Skin of body (tissue), 2 donors: Measurements from ENCODE around the gene COL6A2. TPM values are rescaled to one million over a fixed set of nuclear protein-coding genes. Genes with fewer than 3 reads are reported as not detected.
"Not testable (repeated sequence)": the region's sequence is repeated elsewhere in the genome, so short reads cannot be mapped to it uniquely, and the experiment has no call there.

Source experiments
- DNase-seq: peaks from one replicate; lab custom pipeline; 2025; lab: John Stamatoyannopoulos, UW
- total RNA-seq: library from RNA; depleted of rRNA; stranded (reverse); fragments of >200 nt; gene quantifications from one replicate; pipeline ENCODE4 v1.2.3, GENCODE V29; 2014

The COL6A2 gene
- total RNA-seq, 1 donor from 2014 or later = 871 TPM

DNA sequence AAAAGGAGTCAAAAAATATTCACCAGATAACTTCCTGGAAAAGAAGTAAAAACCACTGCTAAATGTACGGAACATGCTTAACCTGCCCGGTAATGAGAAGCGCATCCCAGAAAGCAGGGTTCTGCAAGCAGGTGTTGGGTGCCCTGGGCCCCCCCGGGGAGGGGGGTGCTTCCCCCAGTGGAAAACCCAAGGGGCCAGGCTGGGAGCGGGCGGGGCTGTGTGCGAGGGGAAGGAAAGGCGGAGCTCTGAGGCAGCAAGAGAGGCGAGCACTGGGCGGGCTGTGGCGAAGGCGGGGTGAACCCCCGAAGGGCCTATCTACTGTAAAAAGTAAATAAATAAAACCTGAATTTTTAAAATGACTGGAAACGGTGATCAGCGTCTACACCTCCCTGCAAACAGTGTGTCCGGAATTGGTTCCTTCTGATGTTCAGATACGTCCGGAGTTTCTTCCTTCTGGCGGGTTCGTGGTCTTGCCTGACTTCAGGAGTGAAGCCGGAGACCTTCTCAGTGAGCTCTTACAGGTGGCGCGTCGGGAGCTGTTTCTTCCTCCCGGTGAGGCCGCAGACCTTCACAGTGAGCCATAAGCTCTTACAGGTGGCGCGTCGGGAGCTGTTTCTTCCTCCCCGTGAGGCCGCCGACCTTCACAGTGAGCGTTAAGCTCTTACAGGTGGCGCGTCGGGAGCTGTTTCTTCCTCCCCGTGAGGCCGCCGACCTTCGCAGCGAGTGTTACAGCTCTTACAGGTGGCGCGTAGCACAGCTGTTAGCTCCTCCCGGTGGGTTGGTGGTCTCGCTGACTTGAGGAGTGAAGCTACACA lies 44.1 kb downstream of the COL6A2 start:
- no peak for DNase-seq

GRCh38 chr21:46142582-46143473 lies 44.9 kb downstream of the COL6A2 start:
- DNase-seq = no peak

DNA sequence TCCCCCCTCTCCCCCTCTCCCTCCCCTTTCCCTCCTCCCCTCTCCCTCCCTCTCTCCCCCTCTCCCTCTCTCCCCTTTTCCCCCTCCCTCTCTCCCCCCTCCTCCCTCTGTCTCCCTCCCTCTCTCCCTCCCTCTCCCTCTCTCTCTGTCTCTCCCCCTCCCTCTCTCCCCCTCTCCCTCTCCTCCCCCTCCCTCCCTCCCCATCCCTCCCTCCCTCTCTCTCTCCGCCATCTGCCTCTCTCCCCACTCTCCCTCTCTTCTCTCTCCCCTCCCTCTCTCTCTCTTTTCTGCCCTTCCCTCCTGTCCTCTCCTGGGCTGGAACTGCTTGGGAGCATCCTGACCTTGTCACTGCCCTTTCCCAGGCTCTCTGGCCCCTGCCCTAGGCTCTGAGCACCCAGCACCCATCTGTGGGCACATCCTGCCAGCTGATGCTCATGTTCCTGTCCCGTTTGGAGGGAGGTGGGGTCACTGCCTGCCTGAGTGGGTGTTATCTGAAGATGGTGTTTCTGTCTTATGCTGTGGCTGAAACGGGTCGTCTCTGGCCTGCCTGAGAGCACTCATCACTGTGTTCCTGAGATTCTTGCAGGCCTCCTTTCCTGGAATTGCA lies 46.7 kb downstream of the COL6A2 start:
- no peak for DNase-seq

DNA sequence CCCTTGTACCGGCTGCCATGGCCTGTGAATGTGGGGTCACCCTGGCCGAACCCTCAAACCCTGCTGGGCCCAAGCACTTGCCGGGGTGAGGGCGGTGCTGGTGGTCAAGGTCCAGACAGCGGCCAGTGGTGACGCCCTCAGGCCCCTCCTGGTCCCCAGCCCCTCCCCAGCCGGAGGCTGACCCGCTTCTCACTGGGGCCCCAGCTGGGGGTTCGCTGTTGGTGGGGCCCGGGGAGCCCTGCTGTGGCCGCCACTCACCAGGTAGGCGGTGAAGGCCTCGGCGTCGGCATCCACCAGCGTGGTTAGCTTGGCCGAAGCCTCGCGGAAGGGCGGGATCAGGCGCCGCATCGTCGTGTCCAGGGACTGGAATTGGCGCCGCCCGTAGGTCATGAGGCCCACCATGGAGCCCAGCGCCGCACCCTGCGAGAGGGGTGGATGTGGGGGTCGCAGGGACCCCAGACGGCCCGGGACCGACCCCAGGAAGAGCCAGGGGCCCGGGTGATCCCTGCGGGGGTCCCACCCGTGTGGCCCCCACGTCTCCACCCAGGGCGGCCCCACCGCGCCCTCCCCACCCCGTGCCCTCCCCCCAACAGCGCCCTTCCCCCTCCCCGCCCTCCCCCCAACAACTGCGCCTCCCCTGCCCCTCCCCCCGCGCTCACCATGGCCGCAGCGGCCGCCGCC lies 47.4 kb downstream of the COL6A2 start:
- DNase-seq = no peak

DNA sequence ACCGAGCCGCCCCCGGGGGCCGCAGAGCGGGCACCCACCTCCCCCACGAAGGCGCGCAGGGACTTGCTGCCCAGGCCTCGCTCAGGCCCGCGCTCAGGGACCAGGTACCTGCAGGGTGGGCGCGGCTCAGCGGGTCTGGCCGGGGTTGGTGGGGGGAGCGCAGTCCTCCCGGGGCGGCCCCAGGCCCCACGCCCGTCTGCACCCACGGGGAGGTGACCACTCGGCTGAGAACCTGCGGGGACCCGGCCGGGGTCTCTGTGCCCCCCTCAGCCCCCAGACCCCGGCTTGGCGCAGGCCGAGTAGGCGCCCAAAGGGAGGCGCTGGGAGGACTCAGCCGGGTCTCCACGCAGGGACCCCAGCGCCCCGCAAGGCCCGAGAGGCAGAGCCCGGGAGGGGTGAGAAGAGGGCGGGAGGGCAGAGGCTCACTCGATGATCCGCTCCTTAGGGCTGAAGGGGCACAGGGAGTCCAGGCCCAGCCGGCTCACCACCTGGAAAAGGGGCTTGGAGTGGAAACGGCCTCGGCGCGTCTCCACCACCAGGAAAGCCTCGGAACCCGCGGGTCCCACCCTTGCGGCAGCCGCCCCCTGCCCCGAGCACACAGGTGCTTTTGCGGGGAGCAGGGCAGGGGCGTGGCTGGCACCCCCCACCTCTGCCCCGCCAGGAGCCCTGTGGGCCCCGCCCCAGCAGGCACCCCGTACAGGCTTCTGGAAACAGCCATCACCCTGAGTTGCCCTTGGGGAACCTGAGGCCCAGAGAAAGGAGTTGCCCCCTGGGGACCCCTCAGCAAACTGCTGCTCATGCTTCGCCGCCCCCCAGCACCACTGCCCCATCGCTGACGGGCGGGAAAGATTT lies 48.2 kb downstream of the COL6A2 start:
- DNase-seq = no peak

GRCh38 chr21:46146856-46147255 lies 48.9 kb downstream of the COL6A2 start:
- DNase-seq = no peak

DNA sequence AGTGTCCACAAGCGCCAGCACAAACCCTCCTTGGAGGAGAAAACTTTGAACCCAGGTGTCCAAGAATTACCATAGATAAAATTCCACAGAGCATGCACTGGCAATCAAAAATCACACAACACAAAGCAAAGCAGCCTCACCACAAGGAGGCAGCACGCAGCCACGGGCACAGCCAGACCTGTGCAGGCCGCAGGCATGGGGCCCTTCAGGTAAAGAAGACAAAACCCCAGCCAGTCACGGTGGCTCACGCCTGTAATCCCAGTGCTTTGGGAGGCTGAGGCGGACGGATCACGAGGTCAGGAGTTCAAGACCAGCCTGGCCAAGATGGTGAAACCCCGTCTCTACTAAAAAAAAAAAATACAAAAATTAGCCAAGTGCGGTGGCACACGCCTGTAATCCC lies 49.5 kb downstream of the COL6A2 start:
- not testable (repeated sequence) for DNase-seq

DNA sequence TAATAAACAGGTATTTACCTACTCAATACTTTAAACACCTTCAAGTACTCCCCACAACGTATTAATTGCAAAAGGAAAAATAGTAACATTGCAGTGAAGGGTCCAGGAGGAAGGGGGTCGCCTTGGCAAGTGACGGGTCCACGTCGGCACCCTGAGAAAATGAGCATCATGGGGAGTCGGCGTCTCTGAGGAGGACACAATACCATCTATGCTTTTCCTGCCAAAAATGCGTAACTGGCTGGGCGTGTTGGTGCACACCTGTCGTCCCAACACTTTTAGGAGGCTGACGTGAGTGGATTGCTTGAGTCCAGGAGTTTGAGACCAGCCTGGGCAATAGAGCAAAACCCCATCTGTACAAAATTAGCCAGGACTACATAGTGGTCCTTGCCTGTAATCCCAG lies 50.2 kb downstream of the COL6A2 start:
- DNase-seq = no peak

DNA sequence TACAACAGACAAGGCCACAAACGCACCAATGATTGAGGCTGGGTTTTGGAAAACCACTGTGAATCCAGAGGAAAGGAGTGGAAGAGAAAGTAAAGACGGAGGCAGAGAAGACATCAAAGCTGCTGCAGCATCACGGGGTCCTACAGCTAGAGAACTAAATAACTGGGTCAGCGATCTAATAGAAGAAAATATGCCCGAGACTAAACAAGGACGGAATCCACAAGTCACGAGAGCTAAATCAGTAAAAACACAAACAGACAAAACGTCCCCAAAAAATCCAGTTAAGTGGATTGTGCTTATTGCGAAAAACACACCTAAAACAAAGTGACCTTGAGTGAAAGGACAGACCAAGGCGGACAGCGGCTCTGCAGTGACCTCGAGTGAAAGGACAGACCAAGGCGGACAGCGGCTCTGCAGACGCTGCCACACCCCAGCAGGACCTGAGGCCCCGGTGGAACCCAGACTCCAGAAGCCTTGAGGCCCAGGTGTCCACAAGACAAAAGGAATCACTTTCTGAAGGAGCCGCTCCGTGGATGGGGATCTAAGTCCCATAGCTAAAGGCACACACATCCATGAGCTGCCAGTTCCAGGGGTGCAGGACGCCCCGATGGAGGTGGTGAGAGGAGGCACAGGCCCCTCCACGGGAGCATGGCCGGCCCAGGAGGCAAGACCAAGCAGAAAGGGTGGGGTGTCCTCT lies 51.4 kb downstream of the COL6A2 start:
- DNase-seq = no peak

DNA sequence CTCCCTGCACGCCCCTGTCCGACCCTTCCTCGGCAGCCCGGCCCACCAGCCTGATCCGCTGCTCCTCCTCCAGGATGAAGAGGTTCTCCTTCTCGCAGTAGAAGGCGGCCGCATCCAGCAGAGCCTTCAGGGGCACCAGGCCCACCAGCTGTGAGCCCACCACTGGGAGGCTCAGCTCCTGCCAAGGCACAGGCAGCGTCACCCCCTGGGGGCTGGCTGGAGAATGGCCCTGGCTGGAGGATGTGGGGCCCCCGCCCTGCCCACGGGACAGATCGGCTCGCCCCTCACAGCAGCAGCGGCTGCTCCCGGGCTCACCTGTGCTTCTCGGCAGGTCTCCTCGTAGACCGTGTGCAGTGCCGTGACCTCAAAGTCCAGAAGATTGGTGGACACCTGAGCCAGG lies 52.2 kb downstream of the COL6A2 start:
- DNase-seq = no peak

DNA sequence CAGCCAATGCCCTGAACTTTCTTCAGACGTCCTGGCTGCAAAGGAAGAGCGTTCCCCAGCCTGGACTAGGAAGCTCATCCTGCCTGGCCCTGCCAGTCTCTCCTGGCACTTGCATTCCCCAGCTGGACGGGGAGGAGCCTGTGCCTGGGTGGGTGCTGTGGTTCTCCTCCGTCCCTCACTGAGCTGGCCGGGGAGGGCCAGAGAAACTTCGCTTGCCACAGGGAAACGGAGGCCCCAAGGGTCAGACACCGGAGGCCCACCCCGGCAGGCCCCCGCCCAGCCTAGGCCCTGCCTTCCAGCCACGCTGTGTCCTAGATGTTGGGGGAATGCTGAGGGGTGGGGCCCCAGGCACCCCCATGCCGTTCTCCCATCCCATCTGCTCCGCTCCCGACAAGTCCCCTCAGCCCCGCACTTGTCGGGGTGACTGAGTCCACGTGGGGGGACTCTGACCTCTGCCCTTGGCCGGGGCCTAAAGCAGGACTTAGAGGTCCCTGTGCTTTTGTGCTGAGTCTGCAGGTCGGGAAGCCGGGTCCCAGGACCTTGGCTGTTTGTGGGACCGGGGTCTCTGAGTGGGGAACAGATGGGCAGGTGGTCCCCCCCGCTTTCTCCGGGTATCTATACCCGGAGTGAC lies 52.7 kb downstream of the COL6A2 start:
- DNase-seq = no peak

DNA sequence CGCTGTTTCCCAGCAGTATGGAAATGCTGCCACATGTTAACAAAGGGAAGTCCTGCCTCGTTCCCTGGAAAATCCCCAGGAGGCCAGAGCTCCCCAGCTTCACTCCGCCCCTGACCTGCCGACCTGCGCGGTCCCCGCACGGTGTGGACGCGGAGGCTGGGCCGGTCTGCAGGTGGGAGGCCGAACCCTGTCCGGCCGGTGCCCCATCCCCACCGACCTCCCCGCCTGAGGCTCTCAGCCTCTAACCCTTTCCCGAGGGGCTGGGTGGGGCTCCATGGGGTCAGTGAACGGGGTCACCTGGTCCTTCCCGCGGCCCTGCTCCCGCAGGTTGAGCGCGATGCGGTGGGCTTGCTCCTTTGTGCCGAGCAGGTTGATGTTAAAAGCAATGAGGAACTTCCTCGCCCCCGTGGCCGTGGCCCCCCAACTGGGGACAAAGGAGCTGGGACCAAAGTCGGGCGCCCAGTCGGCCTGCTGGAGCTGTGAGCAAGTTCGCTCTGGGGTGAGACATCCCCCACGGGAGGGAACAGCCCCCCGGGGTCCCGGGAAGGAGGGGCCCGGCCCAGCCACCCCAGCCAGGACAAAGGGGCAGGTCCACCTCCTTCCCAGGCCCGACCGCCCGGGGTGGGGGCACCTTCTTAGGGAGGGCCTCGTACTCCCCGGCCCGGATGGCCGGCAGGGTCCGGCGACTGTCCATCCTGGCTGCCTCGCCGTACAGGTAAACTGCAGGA lies 53.5 kb downstream of the COL6A2 start:
- no peak for DNase-seq

GRCh38 chr21:46151989-46152926 lies 54.3 kb downstream of the COL6A2 start:
- DNase-seq = no peak

DNA sequence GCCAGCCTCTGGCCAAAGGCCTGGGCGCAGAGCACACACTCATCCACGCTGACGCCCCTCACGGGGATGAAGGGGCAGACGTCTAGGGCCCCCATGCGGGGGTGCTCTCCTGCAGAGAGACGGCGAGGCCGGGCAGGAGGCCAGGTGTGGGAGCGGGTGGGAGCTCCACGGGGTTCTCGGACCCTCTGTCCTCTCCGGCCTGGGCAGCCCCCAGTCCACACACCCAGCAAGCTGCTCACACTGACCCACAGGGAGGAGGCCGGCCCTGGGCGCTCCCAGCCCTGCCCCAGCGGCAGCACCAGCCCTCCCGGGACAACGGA lies 55.0 kb downstream of the COL6A2 start:
- no peak for DNase-seq

- DNase-seq = peak; percentile 24
Observed at GRCh38 chr21:46153247-46154154, 55.6 kb downstream of the COL6A2 start.

GRCh38 chr21:46154155-46154954 lies 56.4 kb downstream of the COL6A2 start:
- no peak for DNase-seq
